ENCODE data around the gene SMURF2. TPM values are rescaled to one million over a fixed set of nuclear protein-coding genes. Genes with fewer than 3 reads are reported as not detected.

Gene SMURF2
- total and polyA plus RNA-seq, 10 donors: 5.4 to 35.7 (median 25.0) TPM

DNA sequence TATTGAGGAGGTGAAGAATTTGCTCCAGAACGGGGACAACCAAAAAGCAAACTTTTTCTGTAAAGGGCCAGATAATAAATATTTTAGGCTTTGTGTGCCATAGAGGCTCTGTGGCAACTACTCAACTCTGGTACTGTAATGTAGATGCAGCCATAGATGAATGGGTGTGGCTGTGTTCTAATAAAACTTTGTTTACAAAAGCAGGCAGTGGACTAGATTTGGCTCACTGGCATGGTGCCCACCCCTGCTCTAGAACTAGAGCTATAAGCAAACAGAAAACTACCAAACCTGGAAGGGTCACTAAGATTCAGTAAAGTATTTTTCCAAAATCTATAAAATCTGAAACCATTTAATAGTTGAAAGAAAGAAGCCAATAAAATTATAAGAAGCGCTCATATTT lies 24.6 kb upstream of the SMURF2 start:
- Histone ChIP-seq H3K9me3 (no peaks in the 10 kb centered on the region), H3K27me3 (replicated peaks in 1 of 7) (no peaks in the 10 kb centered on the region), H3K4me3 (no peak overlapping the region), H3K36me3 (no peaks in the 10 kb centered on the region), H3K4me1 (no peaks in the 10 kb centered on the region), H3K27ac (no peak overlapping the region)
- WGBS, 5 donors: 87 to 99% (median 96%) methylated on average over 2 of the region's 2 CpGs
- DNase-seq: no peak
- intact Hi-C loops (cut with DNase I; ENCODE audit: low total_unique reads): no loop called here
- TF ChIP-seq, protein P1, sequence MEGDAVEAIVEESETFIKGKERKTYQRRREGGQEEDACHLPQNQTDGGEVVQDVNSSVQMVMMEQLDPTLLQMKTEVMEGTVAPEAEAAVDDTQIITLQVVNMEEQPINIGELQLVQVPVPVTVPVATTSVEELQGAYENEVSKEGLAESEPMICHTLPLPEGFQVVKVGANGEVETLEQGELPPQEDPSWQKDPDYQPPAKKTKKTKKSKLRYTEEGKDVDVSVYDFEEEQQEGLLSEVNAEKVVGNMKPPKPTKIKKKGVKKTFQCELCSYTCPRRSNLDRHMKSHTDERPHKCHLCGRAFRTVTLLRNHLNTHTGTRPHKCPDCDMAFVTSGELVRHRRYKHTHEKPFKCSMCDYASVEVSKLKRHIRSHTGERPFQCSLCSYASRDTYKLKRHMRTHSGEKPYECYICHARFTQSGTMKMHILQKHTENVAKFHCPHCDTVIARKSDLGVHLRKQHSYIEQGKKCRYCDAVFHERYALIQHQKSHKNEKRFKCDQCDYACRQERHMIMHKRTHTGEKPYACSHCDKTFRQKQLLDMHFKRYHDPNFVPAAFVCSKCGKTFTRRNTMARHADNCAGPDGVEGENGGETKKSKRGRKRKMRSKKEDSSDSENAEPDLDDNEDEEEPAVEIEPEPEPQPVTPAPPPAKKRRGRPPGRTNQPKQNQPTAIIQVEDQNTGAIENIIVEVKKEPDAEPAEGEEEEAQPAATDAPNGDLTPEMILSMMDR (IDR thresholded peaks at IDR 0.05 in 8 of 11, conservative IDR thresholded peaks at IDR 0.05 in 3 of 11): no peak
- TF ChIP-seq POLR2A (IDR thresholded peaks at IDR 0.05) (no peak), POLR2AphosphoS5 (IDR thresholded peaks at IDR 0.05) (no peak)

DNA sequence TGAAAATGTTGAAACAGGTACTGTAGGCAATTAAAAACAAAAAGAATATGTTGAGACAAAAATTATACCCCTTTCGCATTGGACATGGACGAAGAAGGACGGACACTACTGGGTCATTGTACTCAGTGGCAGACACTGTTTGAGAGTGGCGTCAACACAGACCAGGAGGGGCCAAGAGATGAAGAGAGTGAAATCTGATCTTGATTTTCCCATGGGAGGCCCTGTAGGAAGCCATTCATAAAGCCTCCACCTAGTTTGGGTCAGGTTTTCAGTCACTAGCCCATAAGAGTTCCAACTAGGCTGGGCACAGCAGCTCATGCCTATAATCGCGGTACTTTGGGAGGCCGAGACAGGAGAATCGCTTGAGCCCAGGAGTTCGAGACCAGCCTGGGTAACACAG lies 23.6 kb upstream of the SMURF2 start:
- Histone ChIP-seq H3K4me3 (no peak overlapping the region), H3K27me3 (replicated peaks in 1 of 7) (no peaks in the 10 kb centered on the region), H3K27ac (no peak overlapping the region), H3K36me3 (no peaks in the 10 kb centered on the region), H3K9me3 (no peaks in the 10 kb centered on the region), H3K4me1 (no peaks in the 10 kb centered on the region)
- DNase-seq: no peak
- 95 to 98% (median 96%) methylated on average over 9 of the region's 9 CpGs for WGBS, 5 donors
- no peak for TF ChIP-seq POLR2A (IDR thresholded peaks at IDR 0.05)
- TF ChIP-seq, protein P1 (IDR thresholded peaks at IDR 0.05 in 8 of 11, conservative IDR thresholded peaks at IDR 0.05 in 3 of 11): no peak
- no peak for TF ChIP-seq POLR2AphosphoS5 (IDR thresholded peaks at IDR 0.05)
- intact Hi-C loops (cut with DNase I; ENCODE audit: low total_unique reads): no loop called here

DNA sequence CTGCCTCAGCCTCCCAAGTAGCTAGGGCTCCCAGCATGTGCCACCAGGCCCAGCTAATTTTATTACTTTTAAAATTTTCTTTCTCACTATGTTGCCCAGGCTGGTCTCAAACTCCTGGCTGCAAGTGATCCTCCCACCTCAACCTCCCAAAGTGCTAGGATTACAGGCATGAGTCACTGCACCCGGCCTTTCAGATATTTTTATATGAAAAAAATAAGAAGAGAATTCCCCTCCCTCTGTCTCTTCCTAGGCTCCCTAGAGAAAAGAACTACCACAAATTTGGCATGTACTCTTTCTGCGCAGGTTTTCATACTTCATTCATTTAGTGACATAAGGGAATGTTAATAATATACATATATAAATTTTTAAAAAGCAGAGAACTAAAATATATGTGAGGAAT lies 21.7 kb upstream of the SMURF2 start:
- H3K9me3 ChIP-seq: no peaks in the 10 kb centered on the region
- TF ChIP-seq POLR2AphosphoS5 (IDR thresholded peaks at IDR 0.05): no peak
- TF ChIP-seq POLR2A (IDR thresholded peaks at IDR 0.05): no peak
- TF ChIP-seq, protein P1 (IDR thresholded peaks at IDR 0.05 in 8 of 11, conservative IDR thresholded peaks at IDR 0.05 in 3 of 11): no peak
- H3K4me1 ChIP-seq: no peaks in the 10 kb centered on the region
- H3K27me3 ChIP-seq (replicated peaks in 1 of 7): no peaks in the 10 kb centered on the region
- no peak overlapping the region for H3K27ac ChIP-seq
- intact Hi-C loops (cut with DNase I; ENCODE audit: low total_unique reads): no loop called here
- WGBS, 5 donors: 84 to 95% (median 85%) methylated on average over 2 of the region's 2 CpGs
- H3K36me3 ChIP-seq: no peaks in the 10 kb centered on the region
- DNase-seq: no peak
- no peak overlapping the region for H3K4me3 ChIP-seq

DNA sequence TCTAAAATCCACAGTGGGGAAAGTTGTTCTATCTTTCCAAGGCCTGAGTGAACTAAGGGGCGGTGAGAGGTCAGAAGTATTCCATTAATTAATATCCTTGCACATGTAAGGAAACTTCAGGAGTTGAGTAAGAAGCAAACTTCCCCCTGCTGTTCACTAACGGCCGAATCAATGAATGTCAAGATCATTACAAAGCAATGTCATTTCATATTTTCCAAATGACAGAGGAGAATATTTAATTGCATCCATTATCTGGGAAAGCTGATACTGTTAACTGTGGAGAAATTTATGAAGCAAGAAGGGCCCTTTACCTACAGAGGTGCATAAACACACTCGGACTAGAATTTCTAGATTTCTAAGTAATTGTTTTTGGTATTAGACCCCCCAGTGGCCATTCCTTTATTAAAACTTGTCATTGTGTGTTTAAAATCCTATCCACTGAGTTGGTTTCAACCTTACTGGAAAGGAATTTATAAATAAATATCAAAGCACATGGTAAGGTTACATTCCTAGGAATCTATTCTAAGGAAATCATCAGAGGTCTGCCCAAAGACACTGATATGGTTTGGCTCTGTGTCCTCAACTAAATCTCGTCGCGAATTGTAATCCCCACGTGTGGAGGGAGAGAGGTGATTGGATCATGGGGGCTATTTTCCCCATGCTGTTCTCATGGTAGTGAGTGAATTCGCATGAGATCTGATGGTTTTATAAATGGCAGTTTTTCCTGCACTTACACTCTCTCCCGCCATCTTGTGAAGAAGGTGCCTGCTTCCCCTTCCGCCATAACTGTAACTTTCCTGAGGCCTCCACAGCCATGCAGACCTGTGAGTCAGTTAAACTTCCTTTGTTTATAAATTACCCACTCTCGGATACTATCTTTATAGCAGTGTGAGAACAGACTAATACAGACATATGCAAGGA lies 20.4 kb upstream of the SMURF2 start:
- Histone ChIP-seq H3K27ac (no peak overlapping the region), H3K9me3 (no peaks in the 10 kb centered on the region), H3K36me3 (no peaks in the 10 kb centered on the region), H3K4me1 (no peaks in the 10 kb centered on the region), H3K27me3 (replicated peaks in 1 of 7) (no peaks in the 10 kb centered on the region), H3K4me3 (no peak overlapping the region)
- intact Hi-C loops (cut with DNase I; ENCODE audit: low total_unique reads): no loop called here
- TF ChIP-seq, protein P1 (IDR thresholded peaks at IDR 0.05 in 8 of 11, conservative IDR thresholded peaks at IDR 0.05 in 3 of 11): no peak
- TF ChIP-seq POLR2AphosphoS5 (IDR thresholded peaks at IDR 0.05): no peak
- TF ChIP-seq POLR2A (IDR thresholded peaks at IDR 0.05): no peak
- DNase-seq: no peak
- WGBS, 5 donors: 85 to 94% (median 90%) methylated on average over 12 of the region's 12 CpGs

Measured in spleen (tissue), 11 donors.